Mammary epithelial cell (primary cell): ENCODE measurements around the gene CCDC91.

ENCODE experiments used
- CTCF ChIP-seq, 2 donors: IDR thresholded peaks in 1 of 2; conservative IDR thresholded peaks in 1 of 2; 2 replicates each; pipeline ENCODE4 v1.5.1; 2011 to 2012; ENCODE audit warnings: inconsistent platforms in 2 of 2, low read length in 2 of 2, mild to moderate bottlenecking in 2 of 2, control low read depth in 1 of 2, low read depth in 1 of 2; ENCODE audit not compliant: insufficient read depth in 1 of 2; ENCODE audit errors: extremely low read depth in 1 of 2
- EZH2 ChIP-seq: IDR thresholded peaks from 2 replicates; pipeline ENCODE4 v1.6.1; 2012; ENCODE audit warnings: low read length, inconsistent platforms, borderline replicate concordance

DNA sequence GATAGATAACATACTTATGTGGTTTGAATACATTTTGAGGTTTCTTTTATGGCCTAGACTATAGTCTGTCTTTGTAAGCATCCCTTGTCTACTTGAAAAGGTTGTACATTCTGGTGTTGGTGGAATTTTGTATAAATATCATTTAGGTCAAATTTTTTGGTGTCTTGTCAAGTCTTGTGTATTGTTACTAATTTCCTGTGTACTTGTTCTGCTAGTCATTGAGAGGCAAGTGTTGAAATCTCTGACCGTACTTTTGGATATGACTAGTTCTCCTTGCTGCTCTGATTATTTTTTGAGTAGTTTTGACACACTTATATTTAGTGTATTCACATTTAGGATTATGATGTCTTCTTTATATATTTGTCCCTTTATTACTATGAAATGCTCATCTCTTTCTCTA, 219.6 kb downstream of the CCDC91 start:
- TF ChIP-seq CTCF (conservative IDR thresholded peaks at IDR 0.05 in 1 of 2, IDR thresholded peaks at IDR 0.05 in 1 of 2; ENCODE audit: extremely low read depth in 1 of 2, insufficient read depth in 1 of 2, low read depth in 1 of 2, low read length in 2 of 2): no peak
- no peak for TF ChIP-seq EZH2
